OCI-M2 (cell line): ENCODE measurements around the gene TRUB1.
"Not testable (repeated sequence)": the region's sequence is repeated elsewhere in the genome, so short reads cannot be mapped to it uniquely, and the experiment has no call there.

ENCODE experiments used
- DNase-seq: peaks from one replicate; lab custom pipeline; 2025; ENCODE audit not compliant: unreplicated experiment; lab: John Stamatoyannopoulos, UW

TRUB1 gene

GRCh38 chr10:114937962-114938855 is at the start of gene TRUB1:
TRUB1 (plus strand) TSS chr10:114938195; CDS start chr10:114938254, 59 bp downstream.
- DNase-seq: peak; percentile 7

GRCh38 chr10:114893251-114893650 is 44.7 kb upstream of the TRUB1 start:
- DNase-seq: no peak

- DNase-seq: no peak
These were observed 43.1 kb upstream of the TRUB1 start for GRCh38 chr10:114894911-114895310.

GRCh38 chr10:114897011-114897410 is 41.0 kb upstream of the TRUB1 start:
- not testable (repeated sequence) for DNase-seq

- DNase-seq: no peak
These were observed 40.4 kb upstream of the TRUB1 start for GRCh38 chr10:114897593-114897992.

GRCh38 chr10:114899982-114900381 is 38.0 kb upstream of the TRUB1 start:
- DNase-seq: no peak

GRCh38 chr10:114900658-114901057 is 37.3 kb upstream of the TRUB1 start:
- no peak for DNase-seq

- DNase-seq: no peak
These were observed 35.8 kb upstream of the TRUB1 start for GRCh38 chr10:114902151-114902550.

GRCh38 chr10:114905450-114905849 is 32.5 kb upstream of the TRUB1 start:
- DNase-seq: no peak

- no peak for DNase-seq
These were observed 31.0 kb upstream of the TRUB1 start for GRCh38 chr10:114906981-114907380.

- no peak for DNase-seq
These were observed 29.1 kb upstream of the TRUB1 start for GRCh38 chr10:114908896-114909295.

GRCh38 chr10:114911052-114911711 is 26.8 kb upstream of the TRUB1 start:
- DNase-seq: no peak

- no peak for DNase-seq
These were observed 26.1 kb upstream of the TRUB1 start for GRCh38 chr10:114911801-114912469.

GRCh38 chr10:114912470-114912859 is 25.5 kb upstream of the TRUB1 start:
- no peak for DNase-seq

- no peak for DNase-seq
These were observed 23.4 kb upstream of the TRUB1 start for GRCh38 chr10:114914560-114914959.

GRCh38 chr10:114915294-114915693 is 22.7 kb upstream of the TRUB1 start:
- no peak for DNase-seq

GRCh38 chr10:114916653-114917052 is 21.3 kb upstream of the TRUB1 start:
- DNase-seq: no peak

- no peak for DNase-seq
These were observed 20.5 kb upstream of the TRUB1 start for GRCh38 chr10:114917459-114917858.

- DNase-seq: no peak
These were observed 19.9 kb upstream of the TRUB1 start for GRCh38 chr10:114917927-114918672.

GRCh38 chr10:114920459-114920858 is 17.5 kb upstream of the TRUB1 start:
- no peak for DNase-seq

GRCh38 chr10:114922003-114922402 is 16.0 kb upstream of the TRUB1 start:
- no peak for DNase-seq
